Neutrophil (primary cell): ENCODE measurements around the gene GIN1.

Source experiments
- H3K27ac ChIP-seq: fragments of 200-600 bp; sonication (generic); 2 replicates; pipeline ENCODE4 v1.5.1; 2016; ENCODE audit warnings: mild to moderate bottlenecking, moderate library complexity
- H3K27me3 ChIP-seq: fragments of 200-600 bp; sonication (generic); 2 replicates; pipeline ENCODE4 v1.6.0; 2016; ENCODE audit warnings: mild to moderate bottlenecking
- H3K36me3 ChIP-seq: fragments of 200-600 bp; sonication (generic); 2 replicates; pipeline ENCODE4 v1.5.1; 2017
- H3K4me1 ChIP-seq, 2 experiments: fragments of 200-600 bp in 1 of 2; sonication (generic) in 1 of 2; 1 replicate in 1 of 2; 2 replicates in 1 of 2; pipeline versions ENCODE4 v1.5.1 to v1.6.1; 2013 to 2016; ENCODE audit warnings: low read depth in 1 of 2, low read length in 1 of 2, mild to moderate bottlenecking in 1 of 2, moderate library complexity in 1 of 2; ENCODE audit not compliant: control insufficient read depth in 1 of 2, insufficient read depth in 1 of 2
- H3K4me3 ChIP-seq, 2 experiments: fragments of 200-600 bp in 1 of 2; sonication (generic) in 1 of 2; 1 replicate in 1 of 2; 2 replicates in 1 of 2; pipeline ENCODE4 v1.5.1; 2013 to 2016; ENCODE audit warnings: low read depth in 1 of 2, low read length in 1 of 2, mild to moderate bottlenecking in 1 of 2, moderate library complexity in 1 of 2
- H3K9me3 ChIP-seq: fragments of 200-600 bp; sonication (generic); 2 replicates; pipeline ENCODE4 v1.5.1; 2016
- TF ChIP-seq, protein P1 (sequence below): fragments of 200-600 bp; sonication (generic); IDR thresholded peaks from 2 replicates; pipeline ENCODE4 v1.5.1; 2016; ENCODE audit warnings: antibody characterized with exemption

Gene GIN1

GRCh38 chr5:103139264-103139865 lies 19.4 kb upstream of the GIN1 start:
- Histone ChIP-seq H3K27ac (no peak overlapping the region), H3K9me3 (no peaks in the 10 kb centered on the region), H3K27me3 (no peaks in the 10 kb centered on the region), H3K36me3 (peaks cover 65% of the 10 kb centered on the region), H3K4me1 (no peaks in the 10 kb centered on the region), H3K4me3 (no peak overlapping the region)
- TF ChIP-seq, protein P1, sequence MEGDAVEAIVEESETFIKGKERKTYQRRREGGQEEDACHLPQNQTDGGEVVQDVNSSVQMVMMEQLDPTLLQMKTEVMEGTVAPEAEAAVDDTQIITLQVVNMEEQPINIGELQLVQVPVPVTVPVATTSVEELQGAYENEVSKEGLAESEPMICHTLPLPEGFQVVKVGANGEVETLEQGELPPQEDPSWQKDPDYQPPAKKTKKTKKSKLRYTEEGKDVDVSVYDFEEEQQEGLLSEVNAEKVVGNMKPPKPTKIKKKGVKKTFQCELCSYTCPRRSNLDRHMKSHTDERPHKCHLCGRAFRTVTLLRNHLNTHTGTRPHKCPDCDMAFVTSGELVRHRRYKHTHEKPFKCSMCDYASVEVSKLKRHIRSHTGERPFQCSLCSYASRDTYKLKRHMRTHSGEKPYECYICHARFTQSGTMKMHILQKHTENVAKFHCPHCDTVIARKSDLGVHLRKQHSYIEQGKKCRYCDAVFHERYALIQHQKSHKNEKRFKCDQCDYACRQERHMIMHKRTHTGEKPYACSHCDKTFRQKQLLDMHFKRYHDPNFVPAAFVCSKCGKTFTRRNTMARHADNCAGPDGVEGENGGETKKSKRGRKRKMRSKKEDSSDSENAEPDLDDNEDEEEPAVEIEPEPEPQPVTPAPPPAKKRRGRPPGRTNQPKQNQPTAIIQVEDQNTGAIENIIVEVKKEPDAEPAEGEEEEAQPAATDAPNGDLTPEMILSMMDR: peak; percentile 90

DNA sequence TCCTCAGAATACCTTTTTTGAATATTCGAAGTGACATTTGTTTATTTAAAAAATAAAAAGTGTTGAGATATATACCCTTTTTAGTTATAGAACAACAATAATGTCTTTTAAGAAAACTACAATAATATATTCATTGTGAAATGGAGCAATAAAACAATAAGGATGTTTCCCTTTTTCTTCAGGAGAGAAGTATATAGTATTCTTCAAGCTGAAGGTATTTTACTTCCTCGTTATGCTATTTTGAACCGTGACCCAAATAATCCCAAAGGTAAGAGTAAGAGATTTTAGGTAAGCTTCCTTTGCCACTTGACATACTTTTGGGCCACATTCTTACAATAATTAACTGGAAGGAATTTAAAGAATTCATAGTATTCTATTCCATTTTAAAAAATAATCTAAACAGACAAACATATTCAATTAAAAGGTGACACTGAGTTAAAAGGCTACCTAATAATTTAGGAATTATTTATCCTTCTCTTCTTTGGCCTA lies 18.3 kb upstream of the GIN1 start:
- no peaks in the 10 kb centered on the region for H3K9me3 ChIP-seq
- peaks cover 69% of the 10 kb centered on the region for H3K36me3 ChIP-seq
- TF ChIP-seq, protein P1: no peak
- H3K27ac ChIP-seq: no peak overlapping the region
- H3K27me3 ChIP-seq: no peaks in the 10 kb centered on the region
- H3K4me3 ChIP-seq: no peak overlapping the region
- H3K4me1 ChIP-seq: no peaks in the 10 kb centered on the region

GRCh38 chr5:103135461-103135860 lies 15.5 kb upstream of the GIN1 start:
- H3K9me3 ChIP-seq: no peaks in the 10 kb centered on the region
- H3K36me3 ChIP-seq: peaks cover 48% of the 10 kb centered on the region
- H3K27me3 ChIP-seq: no peaks in the 10 kb centered on the region
- TF ChIP-seq, protein P1: no peak
- no peaks in the 10 kb centered on the region for H3K4me1 ChIP-seq
- no peak overlapping the region for H3K4me3 ChIP-seq
- no peak overlapping the region for H3K27ac ChIP-seq

GRCh38 chr5:103133231-103133630 lies 13.3 kb upstream of the GIN1 start:
- TF ChIP-seq, protein P1: no peak
- Histone ChIP-seq H3K36me3 (peaks cover 43% of the 10 kb centered on the region), H3K9me3 (no peaks in the 10 kb centered on the region), H3K4me1 (no peaks in the 10 kb centered on the region), H3K4me3 (no peak overlapping the region), H3K27ac (no peak overlapping the region), H3K27me3 (no peaks in the 10 kb centered on the region)

DNA sequence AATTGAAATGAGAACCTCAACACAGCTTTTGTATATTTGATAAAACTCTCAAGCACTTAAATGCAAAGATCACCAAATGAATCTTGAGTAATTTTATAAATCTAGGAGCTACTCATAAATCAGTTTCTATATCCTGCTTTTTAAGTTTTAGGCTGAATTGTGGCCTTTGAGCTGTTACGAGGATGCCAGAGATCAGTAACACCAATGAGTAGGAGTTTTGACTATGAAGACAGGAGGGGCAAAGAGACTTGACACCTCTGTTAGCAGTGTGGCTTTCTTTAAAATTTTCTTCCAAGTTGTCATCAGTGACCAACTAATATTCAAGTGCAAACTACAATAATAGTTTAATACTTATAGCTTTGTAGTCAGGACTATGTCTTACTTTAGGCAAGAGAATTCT lies 12.7 kb upstream of the GIN1 start:
- no peaks in the 10 kb centered on the region for H3K4me1 ChIP-seq
- TF ChIP-seq, protein P1: no peak
- no peaks in the 10 kb centered on the region for H3K27me3 ChIP-seq
- H3K27ac ChIP-seq: no peak overlapping the region
- H3K9me3 ChIP-seq: no peaks in the 10 kb centered on the region
- H3K36me3 ChIP-seq: peaks cover 38% of the 10 kb centered on the region
- H3K4me3 ChIP-seq: no peak overlapping the region
